ENCODE results near the gene SEMA5B. TPM values are rescaled to one million over a fixed set of nuclear protein-coding genes. Genes with fewer than 3 reads are reported as not detected.

Gene SEMA5B
- total and polyA plus RNA-seq, 2 of the 4 experiments (the other 2 are of a cell fraction), result not detected

GRCh38 chr3:122946185-122946584 is 81.4 kb downstream of the SEMA5B start:
- Histone ChIP-seq H2AFZ (replicated peaks; ENCODE audit: low read length, poor library complexity) (no peak overlapping the region), H4K91ac (ENCODE audit: insufficient read depth, low read depth, low read length) (no peak overlapping the region), H3K14ac (replicated peaks; ENCODE audit: low read depth, low read length) (no peak overlapping the region), H2AK9ac (replicated peaks; ENCODE audit: low read depth, low read length, poor library complexity) (no peak overlapping the region), H3K9me1 (ENCODE audit: insufficient read depth, low read length) (no peaks in the 10 kb centered on the region), H4K20me1 (ENCODE audit: insufficient read depth, low read length) (no peaks in the 10 kb centered on the region), H3K9me3 (ENCODE audit: control insufficient read depth, insufficient read depth, low read length) (no peaks in the 10 kb centered on the region), H3K4me3 (ENCODE audit: insufficient read depth, low read depth, low read length) (no peak overlapping the region), H3K4ac (ENCODE audit: low read depth, low read length) (no peak overlapping the region), H3K56ac (ENCODE audit: extremely low read depth, insufficient read depth, low read length) (no peak overlapping the region), H3K9ac (ENCODE audit: low read depth, low read length) (no peak overlapping the region), H4K8ac (ENCODE audit: low read depth in 2 of 2, low read length in 2 of 2) (no peak overlapping the region), H3K79me1 (ENCODE audit: low read depth in 1 of 2, low read length in 2 of 2) (no peaks in the 10 kb centered on the region), H3K18ac (ENCODE audit: low read depth, low read length) (no peak overlapping the region), H3K27ac (ENCODE audit: insufficient read depth, low read length) (no peak overlapping the region), H2BK15ac (ENCODE audit: low read depth, low read length) (no peak overlapping the region), H3K27me3 (ENCODE audit: control insufficient read depth, insufficient read depth, low read length) (peaks cover 30% of the 10 kb centered on the region), H3K36me3 (ENCODE audit: control insufficient read depth, insufficient read depth, low read length) (no peaks in the 10 kb centered on the region), H2BK20ac (ENCODE audit: low read depth, low read length) (no peak overlapping the region), H2BK120ac (ENCODE audit: low read depth, low read length) (no peak overlapping the region), H2BK5ac (ENCODE audit: low read depth, low read length, poor library complexity, severe bottlenecking) (no peak overlapping the region), H3K4me2 (ENCODE audit: low read depth, low read length) (no peak overlapping the region), H4K5ac (ENCODE audit: low read depth, low read length) (no peak overlapping the region), H2AK5ac (ENCODE audit: low read depth, low read length) (no peak overlapping the region), H3K4me1 (ENCODE audit: control insufficient read depth, insufficient read depth, low read length) (peaks cover 1% of the 10 kb centered on the region; the same call in 1 of the 2 replicates), H3K23ac (ENCODE audit: low read depth, low read length) (no peak overlapping the region)
- BruUV-seq (replicated peaks), result no TSS peak
- intact Hi-C loops (cut with micrococcal nuclease), result loop anchor here (10.0 kb wide), 1 partner anchor 381 kb away; the partner anchor contains the start of genes DTX3L and PARP9
- in situ Hi-C loops (cut with MboI; ENCODE audit: low sequenced_read_pairs), result loop anchor here (10.0 kb wide), 1 partner anchor 79 kb away; the partner anchor contains the start of gene SEMA5B
- DNase-seq (no peak), ATAC-seq (ENCODE audit: low read depth) (no peak)
- dilution Hi-C loops (cut with HindIII; ENCODE audit: low sequenced_read_pairs, unreplicated experiment), result no loop called here
- CTCF ChIA-PET, result no interaction called here
- POLR2A ChIA-PET (ENCODE audit: unreplicated experiment), result no interaction called here
- TF ChIP-seq RCOR1 (IDR thresholded peaks at IDR 0.05; ENCODE audit: insufficient replicate concordance, low read length) (no peak), NFE2L2 (IDR thresholded peaks at IDR 0.05; ENCODE audit: low read depth, low read length) (no peak), BHLHE40 (IDR thresholded peaks at IDR 0.05; ENCODE audit: low read depth, low read length) (no peak), CEBPB (IDR thresholded peaks at IDR 0.05; ENCODE audit: low read depth, low read length) (no peak), FOS (IDR thresholded peaks at IDR 0.05; ENCODE audit: low read depth, low read length) (no peak), RFX5 (IDR thresholded peaks at IDR 0.05; ENCODE audit: low read depth, low read length) (no peak), SMC3 (IDR thresholded peaks at IDR 0.05; ENCODE audit: low read depth, low read length) (no peak), RAD21 (IDR thresholded peaks at IDR 0.05; ENCODE audit: low read length) (no peak), MAFK (IDR thresholded peaks at IDR 0.05; ENCODE audit: low read depth, low read length) (no peak), CTCF (conservative IDR thresholded peaks at IDR 0.05; ENCODE audit: low read depth, low read length) (no peak), USF2 (IDR thresholded peaks at IDR 0.05; ENCODE audit: low read depth, low read length) (no peak), POLR2A (IDR thresholded peaks at IDR 0.05; ENCODE audit: low read depth, low read length) (no peak)

Data from IMR-90 (cell line).